Measurements from ENCODE around the gene KHK.

DNA sequence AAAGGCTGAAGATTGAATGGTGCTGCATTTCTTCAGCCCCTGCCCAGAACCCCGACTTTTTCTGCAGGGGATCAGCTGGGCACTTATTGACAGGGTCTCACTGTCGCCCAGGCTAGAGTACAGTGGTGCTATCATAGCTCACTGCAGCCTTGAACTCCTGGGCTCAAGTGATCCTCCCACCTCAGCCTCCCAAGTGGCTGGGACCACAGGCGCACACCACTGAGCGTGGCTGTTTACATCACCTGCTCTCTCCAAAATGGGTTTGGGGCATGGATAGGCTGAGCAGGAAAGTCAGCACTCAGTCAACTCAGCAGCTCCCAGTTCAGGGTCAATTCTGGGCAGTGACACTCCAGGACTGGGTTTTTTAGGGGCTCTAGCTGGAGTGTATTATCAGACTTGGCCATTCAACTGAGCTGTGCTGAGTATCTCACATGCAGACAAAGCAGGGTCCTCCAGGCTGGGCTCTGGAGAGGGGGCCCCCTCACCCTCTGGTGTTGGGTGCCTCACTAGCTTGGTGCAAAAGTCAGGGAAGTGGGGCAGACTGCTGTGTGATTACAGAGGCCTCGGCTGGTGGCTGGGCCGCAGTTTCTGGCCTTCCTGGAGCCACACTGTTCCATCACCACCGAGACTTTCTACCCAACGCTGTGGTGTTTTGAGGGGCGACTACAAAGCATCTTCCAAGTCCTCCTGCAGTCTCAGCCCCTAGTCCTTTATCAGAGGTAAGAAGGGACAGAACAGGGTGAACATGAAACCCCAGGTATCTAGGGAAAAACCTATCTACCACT, 41.5 kb downstream of the KHK start:
- TF ChIP-seq GATA2 (IDR thresholded peaks at IDR 0.05; ENCODE audit: low read depth, low read length) (no peak), GATA3 (IDR thresholded peaks at IDR 0.05; ENCODE audit: low read depth, low read length) (no peak)
